ENCODE results near the gene FAN1. TPM values are rescaled to one million over a fixed set of nuclear protein-coding genes. Genes with fewer than 3 reads are reported as not detected.

The FAN1 gene
- total and polyA plus RNA-seq, 2 donors (not counting 1 experiment from before 2014, with no cell fraction given), result 8.9 to 25.1 TPM

- DNase-seq (ENCODE audit: low read depth in 2 of 2), result peak; percentile 17 to 56
- Histone ChIP-seq H3K27me3 (ENCODE audit: control insufficient read depth, insufficient read depth, low read length) (no peaks in the 10 kb centered on the region), H3K4me1 (ENCODE audit: control insufficient read depth, extremely low read depth, insufficient read depth, low read length) (peaks cover 9% of the 10 kb centered on the region), H3K4me2 (ENCODE audit: extremely low read depth, insufficient read depth, low read length) (no peak overlapping the region), H4K20me1 (ENCODE audit: control insufficient read depth, extremely low read depth, insufficient read depth, low read length) (no peaks in the 10 kb centered on the region), H3K36me3 (ENCODE audit: control insufficient read depth, insufficient read depth, low read length) (peaks cover 15% of the 10 kb centered on the region), H3K4me3 (replicated peaks in 1 of 4; ENCODE audit: control extremely low read depth in 1 of 4, insufficient read depth in 1 of 4, low read depth in 3 of 4, low read length in 4 of 4) (no peak overlapping the region), H2AFZ (ENCODE audit: low read length) (no peak overlapping the region), H3K9me3 (ENCODE audit: control insufficient read depth, insufficient read depth, low read depth, low read length) (no peaks in the 10 kb centered on the region), H3K27ac (ENCODE audit: insufficient read depth, low read length) (no peak overlapping the region), H3K79me2 (ENCODE audit: control insufficient read depth, insufficient read depth, low read length) (no peaks in the 10 kb centered on the region), H3K9ac (ENCODE audit: insufficient read depth, low read length) (no peak overlapping the region)
- TF ChIP-seq CTCF (conservative IDR thresholded peaks at IDR 0.05 in 1 of 2, IDR thresholded peaks at IDR 0.05 in 1 of 2; ENCODE audit: low read depth in 1 of 2, low read length in 2 of 2) (no peak), EZH2 (IDR thresholded peaks at IDR 0.05; ENCODE audit: low read length, missing control alignments) (no peak)
These were observed 52.8 kb downstream of the FAN1 start for GRCh38 chr15:30956216-30957124.

- peaks cover 6% of the 10 kb centered on the region for H3K4me1 ChIP-seq (ENCODE audit: control insufficient read depth, extremely low read depth, insufficient read depth, low read length)
- no peak for TF ChIP-seq EZH2 (IDR thresholded peaks at IDR 0.05; ENCODE audit: low read length, missing control alignments)
- TF ChIP-seq CTCF (conservative IDR thresholded peaks at IDR 0.05 in 1 of 2, IDR thresholded peaks at IDR 0.05 in 1 of 2; ENCODE audit: low read depth in 1 of 2, low read length in 2 of 2), result no peak
- H3K36me3 ChIP-seq (ENCODE audit: control insufficient read depth, insufficient read depth, low read length), result peaks cover 12% of the 10 kb centered on the region
- no peak for DNase-seq (ENCODE audit: low read depth in 2 of 2)
- H4K20me1 ChIP-seq (ENCODE audit: control insufficient read depth, extremely low read depth, insufficient read depth, low read length), result no peaks in the 10 kb centered on the region
- no peaks in the 10 kb centered on the region for H3K79me2 ChIP-seq (ENCODE audit: control insufficient read depth, insufficient read depth, low read length)
- no peak overlapping the region for H2AFZ ChIP-seq (ENCODE audit: low read length)
- no peaks in the 10 kb centered on the region for H3K9me3 ChIP-seq (ENCODE audit: control insufficient read depth, insufficient read depth, low read depth, low read length)
- no peak overlapping the region for H3K9ac ChIP-seq (ENCODE audit: insufficient read depth, low read length)
- no peaks in the 10 kb centered on the region for H3K27me3 ChIP-seq (ENCODE audit: control insufficient read depth, insufficient read depth, low read length)
- H3K4me3 ChIP-seq (replicated peaks in 1 of 4; ENCODE audit: control extremely low read depth in 1 of 4, insufficient read depth in 1 of 4, low read depth in 3 of 4, low read length in 4 of 4), result no peak overlapping the region
- no peak overlapping the region for H3K27ac ChIP-seq (ENCODE audit: insufficient read depth, low read length)
- H3K4me2 ChIP-seq (ENCODE audit: extremely low read depth, insufficient read depth, low read length), result no peak overlapping the region
These were observed 54.5 kb downstream of the FAN1 start for GRCh38 chr15:30958219-30958618.

GRCh38 chr15:30962079-30962478 lies 58.4 kb downstream of the FAN1 start:
- Histone ChIP-seq H3K4me2 (ENCODE audit: extremely low read depth, insufficient read depth, low read length) (no peak overlapping the region), H3K27ac (ENCODE audit: insufficient read depth, low read length) (no peak overlapping the region), H4K20me1 (ENCODE audit: control insufficient read depth, extremely low read depth, insufficient read depth, low read length) (no peaks in the 10 kb centered on the region), H3K36me3 (ENCODE audit: control insufficient read depth, insufficient read depth, low read length) (peaks cover 8% of the 10 kb centered on the region), H3K79me2 (ENCODE audit: control insufficient read depth, insufficient read depth, low read length) (no peaks in the 10 kb centered on the region), H3K9me3 (ENCODE audit: control insufficient read depth, insufficient read depth, low read depth, low read length) (no peaks in the 10 kb centered on the region), H3K4me1 (ENCODE audit: control insufficient read depth, extremely low read depth, insufficient read depth, low read length) (no peaks in the 10 kb centered on the region), H3K4me3 (replicated peaks in 1 of 4; ENCODE audit: control extremely low read depth in 1 of 4, insufficient read depth in 1 of 4, low read depth in 3 of 4, low read length in 4 of 4) (no peak overlapping the region), H3K9ac (ENCODE audit: insufficient read depth, low read length) (no peak overlapping the region), H3K27me3 (ENCODE audit: control insufficient read depth, insufficient read depth, low read length) (no peaks in the 10 kb centered on the region), H2AFZ (ENCODE audit: low read length) (no peak overlapping the region)
- TF ChIP-seq EZH2 (IDR thresholded peaks at IDR 0.05; ENCODE audit: low read length, missing control alignments), result no peak
- no peak for TF ChIP-seq CTCF (conservative IDR thresholded peaks at IDR 0.05 in 1 of 2, IDR thresholded peaks at IDR 0.05 in 1 of 2; ENCODE audit: low read depth in 1 of 2, low read length in 2 of 2)
- DNase-seq (ENCODE audit: low read depth in 2 of 2), result no peak

All from fibroblast of lung (primary cell).